Left ventricle myocardium inferior (tissue), 1 donor: ENCODE measurements around the gene CEP131. TPM values are rescaled to one million over a fixed set of nuclear protein-coding genes. Genes with fewer than 3 reads are reported as not detected.
A peak's percentile ranks its signal among the peaks of the same experiment; 100 is the strongest.

Source experiments
- DNase-seq: peaks from one replicate; pipeline ENCODE4 v3.0.0-alpha.2; 2020
- H3K27ac ChIP-seq: fragments of 200-600 bp; replicated peaks from 2 replicates; pipeline ENCODE4 v1.8.0; 2021
- H3K27me3 ChIP-seq: fragments of 200-600 bp; 2 replicates; pipeline ENCODE4 v1.8.0; 2021; ENCODE audit warnings: low read depth
- H3K36me3 ChIP-seq: fragments of 200-600 bp; 2 replicates; pipeline ENCODE4 v1.8.0; 2021
- H3K4me1 ChIP-seq: fragments of 200-600 bp; 2 replicates; pipeline ENCODE4 v1.8.0; 2021
- H3K4me3 ChIP-seq: fragments of 200-600 bp; 2 replicates; pipeline ENCODE4 v1.8.0; 2021; ENCODE audit warnings: mild to moderate bottlenecking, moderate library complexity
- H3K9me3 ChIP-seq: fragments of 200-600 bp; replicated peaks from 2 replicates; pipeline ENCODE4 v1.8.0; 2021
- intact Hi-C: fragments of 100-400 bp; cut with micrococcal nuclease; formaldehyde crosslinking; loops from one replicate; pipeline ENCODE4 v1.11.0; 2022
- long read RNA-seq: library from polyadenylated mRNA; unstranded; transcript quantifications from one replicate; pipeline ENCODE4 v2.0.0, GENCODE V29; 2021
- total RNA-seq: library from RNA; stranded (reverse); fragmentation: NEBNext Ultra II Directional; extraction: Animal tissue kit (Norgen Biotek cat#: 25700); gene quantifications from one replicate; pipeline ENCODE4 v1.2.1, GENCODE V29; 2021
- TF ChIP-seq, protein P1 (sequence below): fragments of 200-600 bp; IDR thresholded peaks from 2 replicates; pipeline ENCODE4 v1.8.0; 2021; ENCODE audit warnings: antibody characterized with exemption, mild to moderate bottlenecking, borderline replicate concordance
- donor health status: DM: no; HTN: yes; CAD: no; lungs with severe emphysema.

CEP131 gene
- total RNA-seq, result 7.6 TPM
- long read RNA-seq, transcript CEP131-203 (26 exons, 3,543 nt), result major isoform, 11 of 37 reads
- long read RNA-seq, partial matches to known transcripts, result 9 of 37 reads
- long read RNA-seq, other reads (novel, unspliced or antisense), result 12 of 37 reads

- Histone ChIP-seq H3K27ac (peak within 1 kb of the TSS; percentile 41), H3K4me3 (peak within 1 kb of the TSS; percentile 89), H3K4me1 (peaks cover 26% of the 10 kb centered on the region), H3K9me3 (peaks cover 8% of the 10 kb centered on the region), H3K27me3 (no peaks in the 10 kb centered on the region), H3K36me3 (peaks cover 13% of the 10 kb centered on the region)
- peak; percentile 100 for DNase-seq
- intact Hi-C loops, result no loop called here
- TF ChIP-seq, protein P1, sequence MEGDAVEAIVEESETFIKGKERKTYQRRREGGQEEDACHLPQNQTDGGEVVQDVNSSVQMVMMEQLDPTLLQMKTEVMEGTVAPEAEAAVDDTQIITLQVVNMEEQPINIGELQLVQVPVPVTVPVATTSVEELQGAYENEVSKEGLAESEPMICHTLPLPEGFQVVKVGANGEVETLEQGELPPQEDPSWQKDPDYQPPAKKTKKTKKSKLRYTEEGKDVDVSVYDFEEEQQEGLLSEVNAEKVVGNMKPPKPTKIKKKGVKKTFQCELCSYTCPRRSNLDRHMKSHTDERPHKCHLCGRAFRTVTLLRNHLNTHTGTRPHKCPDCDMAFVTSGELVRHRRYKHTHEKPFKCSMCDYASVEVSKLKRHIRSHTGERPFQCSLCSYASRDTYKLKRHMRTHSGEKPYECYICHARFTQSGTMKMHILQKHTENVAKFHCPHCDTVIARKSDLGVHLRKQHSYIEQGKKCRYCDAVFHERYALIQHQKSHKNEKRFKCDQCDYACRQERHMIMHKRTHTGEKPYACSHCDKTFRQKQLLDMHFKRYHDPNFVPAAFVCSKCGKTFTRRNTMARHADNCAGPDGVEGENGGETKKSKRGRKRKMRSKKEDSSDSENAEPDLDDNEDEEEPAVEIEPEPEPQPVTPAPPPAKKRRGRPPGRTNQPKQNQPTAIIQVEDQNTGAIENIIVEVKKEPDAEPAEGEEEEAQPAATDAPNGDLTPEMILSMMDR, result no peak
Observed at GRCh38 chr17:81222906-81223761, at the start of gene CEP131. Gene CEP131, minus strand, starts transcription at chr17:81222965. Its CDS starts 2,909 bp downstream, at chr17:81220056.

DNA sequence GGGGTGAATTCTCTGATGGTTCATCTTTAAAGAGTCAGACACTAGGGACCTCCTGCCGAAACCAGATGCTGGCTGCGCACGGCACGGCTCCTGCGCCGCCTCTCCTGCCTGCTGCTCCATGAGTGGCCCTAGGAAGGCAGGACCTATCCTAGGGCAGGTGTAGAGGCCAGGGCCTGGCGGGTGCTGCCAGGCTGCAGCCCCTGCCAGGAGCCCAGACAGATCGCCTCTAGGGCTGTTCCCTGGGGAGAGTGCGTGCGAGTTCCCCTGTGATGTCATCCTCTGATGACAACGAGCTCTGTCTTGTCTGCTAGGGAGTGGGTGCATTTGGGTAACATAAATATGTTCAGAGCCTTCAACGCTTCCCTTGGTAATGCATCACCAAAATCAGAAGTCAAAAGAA is 48.5 kb upstream of the CEP131 start:
- Histone ChIP-seq H3K4me3 (no peak overlapping the region), H3K27ac (no peak overlapping the region), H3K36me3 (peaks cover 68% of the 10 kb centered on the region), H3K4me1 (no peaks in the 10 kb centered on the region), H3K9me3 (no peaks in the 10 kb centered on the region), H3K27me3 (no peaks in the 10 kb centered on the region)
- TF ChIP-seq, protein P1, result no peak
- intact Hi-C loops, result no loop called here
- DNase-seq, result no peak

- intact Hi-C loops, result no loop called here
- H3K27me3 ChIP-seq, result no peaks in the 10 kb centered on the region
- peaks cover 70% of the 10 kb centered on the region for H3K36me3 ChIP-seq
- H3K4me3 ChIP-seq, result no peak overlapping the region
- no peaks in the 10 kb centered on the region for H3K9me3 ChIP-seq
- no peak for DNase-seq
- H3K27ac ChIP-seq, result no peak overlapping the region
- TF ChIP-seq, protein P1, result no peak
- no peaks in the 10 kb centered on the region for H3K4me1 ChIP-seq
Observed at GRCh38 chr17:81270279-81270678, 47.5 kb upstream of the CEP131 start.

GRCh38 chr17:81267390-81268067 is 44.8 kb upstream of the CEP131 start:
- H3K36me3 ChIP-seq, result peaks cover 74% of the 10 kb centered on the region
- no peak overlapping the region for H3K4me3 ChIP-seq
- TF ChIP-seq, protein P1, result no peak
- no peak for DNase-seq
- H3K27me3 ChIP-seq, result no peaks in the 10 kb centered on the region
- H3K4me1 ChIP-seq, result no peaks in the 10 kb centered on the region
- H3K27ac ChIP-seq, result no peak overlapping the region
- H3K9me3 ChIP-seq, result no peaks in the 10 kb centered on the region
- intact Hi-C loops, result no loop called here

DNA sequence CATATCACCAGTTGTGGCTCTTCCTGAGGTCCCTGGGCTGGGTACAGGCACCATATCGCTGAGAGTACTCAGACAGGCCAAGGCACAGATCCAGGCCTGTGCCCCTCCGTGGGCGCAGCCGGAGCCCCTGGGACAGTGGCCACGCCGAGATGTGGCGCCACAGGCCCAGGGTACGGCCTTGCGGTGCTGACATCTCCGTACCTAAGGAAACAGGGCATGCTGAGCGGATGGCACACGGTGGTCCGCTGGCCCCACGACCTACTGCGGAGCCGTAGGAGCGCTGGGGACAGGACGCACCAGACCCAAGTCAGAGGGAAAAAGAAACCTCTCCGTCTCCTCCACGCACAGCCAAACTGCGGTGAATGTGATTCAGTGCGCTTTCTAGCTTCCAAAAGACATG is 42.8 kb upstream of the CEP131 start:
- no peaks in the 10 kb centered on the region for H3K4me1 ChIP-seq
- TF ChIP-seq, protein P1, result no peak
- DNase-seq, result no peak
- peaks cover 80% of the 10 kb centered on the region for H3K36me3 ChIP-seq
- H3K27me3 ChIP-seq, result no peaks in the 10 kb centered on the region
- no peak overlapping the region for H3K4me3 ChIP-seq
- intact Hi-C loops, result no loop called here
- H3K27ac ChIP-seq, result no peak overlapping the region
- H3K9me3 ChIP-seq, result no peaks in the 10 kb centered on the region
